Esophagus squamous epithelium (tissue), 5 donors: Measurements from ENCODE around the gene MXD4. TPM values are rescaled to one million over a fixed set of nuclear protein-coding genes. Genes with fewer than 3 reads are reported as not detected.
A peak's percentile ranks its signal among the peaks of the same experiment; 100 is the strongest.

Source experiments
- DNase-seq: peaks from one replicate; lab custom pipeline; 2025; lab: John Stamatoyannopoulos, UW
- H3K27ac ChIP-seq, 4 donors: fragments of 200-600 bp; sonication (generic); one replicate each; pipeline ENCODE4 v1.5.1; 2016 to 2019; ENCODE audit warnings: mild to moderate bottlenecking in 1 of 4
- H3K27me3 ChIP-seq, 4 donors: fragments of 200-600 bp; sonication (generic); 1 replicate in 3 of 4; 2 replicates in 1 of 4; pipeline versions ENCODE4 v1.5.1 to v1.6.0; 2017 to 2021; ENCODE audit warnings: antibody characterized with exemption in 1 of 4
- H3K36me3 ChIP-seq, 3 donors: fragments of 200-600 bp; sonication (generic); one replicate each; pipeline ENCODE4 v1.5.1; 2016 to 2019
- H3K4me1 ChIP-seq, 3 donors: fragments of 200-600 bp; sonication (generic); one replicate each; pipeline ENCODE4 v1.5.1; 2017 to 2019
- H3K4me3 ChIP-seq, 4 donors: fragments of 200-600 bp; sonication (generic); 1 replicate in 3 of 4; 2 replicates in 1 of 4; pipeline ENCODE4 v1.5.1; 2016 to 2019; ENCODE audit warnings: mild to moderate bottlenecking in 2 of 4, moderate library complexity in 1 of 4
- H3K9me3 ChIP-seq, 3 donors: fragments of 200-600 bp; sonication (generic); one replicate each; pipeline ENCODE4 v1.5.1; 2016 to 2019
- CTCF ChIP-seq, 6 experiments: fragments of 450-650 bp in 4 of 6; fragments of 200-600 bp in 2 of 6; sonication (generic) in 2 of 6; IDR thresholded peaks; one replicate each; pipeline ENCODE4 v1.5.1; 2016 to 2019; ENCODE audit warnings: antibody characterized with exemption in 6 of 6, mild to moderate bottlenecking in 4 of 6, moderate library complexity in 4 of 6
- POLR2A ChIP-seq, 4 donors: fragments of 450-650 bp; IDR thresholded peaks; one replicate each; pipeline ENCODE4 v1.6.1; 2017; ENCODE audit warnings: antibody characterized with exemption in 4 of 4, mild to moderate bottlenecking in 4 of 4, moderate library complexity in 3 of 4
- WGBS, 2 donors: methylation state at CpG; one replicate each; pipeline ENCODE4 v1.1.5; 2018; 5-methylcytosine and 5-hydroxymethylcytosine counted together
- intact Hi-C: fragments of 100-400 bp; cut with DNase I; formaldehyde crosslinking; loops from one replicate; pipeline ENCODE4 v1.15.0; 2022
- total RNA-seq, 4 donors: library from RNA; depleted of rRNA; stranded (reverse); fragments of >200 nt; gene quantifications; one replicate each; pipeline ENCODE4 v1.1.0, GENCODE V29; 2016
- donor health status: DM: yes; HTN: yes; CAD: no.

MXD4 gene
- total RNA-seq, 4 donors from 2014 or later, result 12.9 to 32.2 (median 27.8) TPM

GRCh38 chr4:2245057-2245786 is 16.7 kb downstream of the MXD4 start:
- TF ChIP-seq POLR2A (IDR thresholded peaks at IDR 0.05) (no peak), CTCF (IDR thresholded peaks at IDR 0.05) (no peak)
- Histone ChIP-seq H3K4me3 (no peak overlapping the region), H3K27ac (peak overlapping the region in 3 of 4 donors; percentile 42 to 58 (median 57)), H3K9me3 (no peaks in the 10 kb centered on the region), H3K4me1 (peaks cover 14 to 62% (median 25%) of the 10 kb centered on the region in 3 donors), H3K27me3 (no peaks in the 10 kb centered on the region), H3K36me3 (peaks cover 4 to 40% (median 12%) of the 10 kb centered on the region in 3 donors)
- intact Hi-C loops, result no loop called here
- DNase-seq, result no peak
- WGBS, 2 donors, result 21 to 51% methylated on average over 4 to 6 of the region's 7 CpGs

GRCh38 chr4:2243681-2244380 is 18.1 kb downstream of the MXD4 start:
- WGBS, 2 donors, result 27 to 41% methylated on average over 5 of the region's 5 CpGs
- Histone ChIP-seq H3K36me3 (peaks cover 0 to 26% (median 4%) of the 10 kb centered on the region in 3 donors), H3K27ac (peak overlapping the region in 3 of 4 donors; percentile 42 to 68 (median 66)), H3K4me1 (peaks cover 22 to 69% (median 37%) of the 10 kb centered on the region in 3 donors), H3K27me3 (no peaks in the 10 kb centered on the region), H3K4me3 (no peak overlapping the region), H3K9me3 (no peaks in the 10 kb centered on the region)
- no peak for DNase-seq
- intact Hi-C loops, result no loop called here
- no peak for TF ChIP-seq POLR2A (IDR thresholded peaks at IDR 0.05)

GRCh38 chr4:2241410-2242353 is 20.2 kb downstream of the MXD4 start, which contains the start of the genes HAUS3 and POLN:
TSS of gene HAUS3 (minus strand) at chr4:2242121. CDS start at chr4:2240946, 1,175 bp downstream.
TSS of gene POLN (minus strand) at chr4:2242121. CDS start at chr4:2229231, 12,890 bp downstream.
- Histone ChIP-seq H3K27ac (peak within 1 kb of the TSS; percentile 88 to 95 (median 92)), H3K27me3 (no peaks in the 10 kb centered on the region), H3K4me1 (peaks cover 22 to 89% (median 39%) of the 10 kb centered on the region in 3 donors), H3K4me3 (peak within 1 kb of the TSS; percentile 87 to 99 (median 96)), H3K9me3 (no peaks in the 10 kb centered on the region), H3K36me3 (peaks cover 0 to 15% (median 0%) of the 10 kb centered on the region in 3 donors)
- intact Hi-C loops, result no loop called here
- TF ChIP-seq CTCF (IDR thresholded peaks at IDR 0.05) (peak in 2 of 6 experiments; percentile 20 to 34), POLR2A (IDR thresholded peaks at IDR 0.05) (peak in 3 of 4 donors; percentile 81 to 93 (median 86))
- 0% methylated on average over 14 to 22 of the region's 88 CpGs for WGBS, 2 donors
- DNase-seq, result peak; percentile 93

- Histone ChIP-seq H3K4me3 (peak overlapping the region; percentile 87 to 99 (median 96)), H3K36me3 (peaks cover 0 to 17% (median 0%) of the 10 kb centered on the region in 3 donors), H3K9me3 (no peaks in the 10 kb centered on the region), H3K4me1 (peaks cover 22 to 87% (median 37%) of the 10 kb centered on the region in 3 donors), H3K27ac (peak overlapping the region; percentile 88 to 95 (median 92)), H3K27me3 (no peaks in the 10 kb centered on the region)
- intact Hi-C loops, result no loop called here
- no peak for DNase-seq
- no peak for TF ChIP-seq CTCF (IDR thresholded peaks at IDR 0.05)
- no peak for TF ChIP-seq POLR2A (IDR thresholded peaks at IDR 0.05)
- 1 to 6% methylated on average over 7 of the region's 7 CpGs for WGBS, 2 donors
These were observed 20.9 kb downstream of the MXD4 start for GRCh38 chr4:2241003-2241402.
